ENCODE data around the gene BNIP1.

DNA sequence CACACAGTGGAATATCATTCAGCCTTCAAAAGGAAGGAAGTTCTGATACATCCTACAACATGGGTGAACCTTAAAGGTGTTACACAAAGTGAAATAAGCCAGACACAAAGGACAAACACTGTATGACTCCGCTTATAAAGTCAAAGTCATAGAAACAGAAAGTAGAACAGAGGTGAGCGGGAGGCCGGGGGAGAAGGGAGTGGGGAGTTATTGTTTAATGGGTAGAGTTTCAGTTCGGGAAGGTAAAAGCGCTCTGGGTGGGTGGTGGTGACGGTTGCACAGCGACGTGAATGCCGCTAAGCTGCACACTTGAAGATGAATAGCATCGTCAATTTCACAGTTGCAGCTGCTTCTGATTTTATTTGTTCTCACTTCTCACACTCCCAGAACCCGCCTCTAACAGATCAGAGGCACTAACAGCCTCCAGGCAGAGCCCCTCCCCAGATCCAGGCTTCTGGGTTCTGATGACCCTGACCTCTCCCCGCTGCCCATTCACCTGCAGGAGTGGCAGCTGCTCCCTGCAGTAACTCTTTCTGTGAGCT lies 34.1 kb downstream of the BNIP1 start:
- no peak for TF ChIP-seq BHLHE40 (IDR thresholded peaks at IDR 0.05; ENCODE audit: low read depth, low read length)
- no peak for TF ChIP-seq POLR2A (IDR thresholded peaks at IDR 0.05; ENCODE audit: low read depth, low read length)
- no peak for TF ChIP-seq CTCF (conservative IDR thresholded peaks at IDR 0.05; ENCODE audit: low read depth, low read length)
- TF ChIP-seq SMC3 (IDR thresholded peaks at IDR 0.05; ENCODE audit: low read depth, low read length): no peak
- TF ChIP-seq, protein P1, sequence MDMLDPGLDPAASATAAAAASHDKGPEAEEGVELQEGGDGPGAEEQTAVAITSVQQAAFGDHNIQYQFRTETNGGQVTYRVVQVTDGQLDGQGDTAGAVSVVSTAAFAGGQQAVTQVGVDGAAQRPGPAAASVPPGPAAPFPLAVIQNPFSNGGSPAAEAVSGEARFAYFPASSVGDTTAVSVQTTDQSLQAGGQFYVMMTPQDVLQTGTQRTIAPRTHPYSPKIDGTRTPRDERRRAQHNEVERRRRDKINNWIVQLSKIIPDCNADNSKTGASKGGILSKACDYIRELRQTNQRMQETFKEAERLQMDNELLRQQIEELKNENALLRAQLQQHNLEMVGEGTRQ (IDR thresholded peaks at IDR 0.05; ENCODE audit: low read depth, low read length): no peak
- TF ChIP-seq MXI1 (IDR thresholded peaks at IDR 0.05; ENCODE audit: borderline replicate concordance, low read depth, low read length): no peak
- no peak for TF ChIP-seq MAFK (IDR thresholded peaks at IDR 0.05; ENCODE audit: low read depth, low read length)
- no peak for TF ChIP-seq FOS (IDR thresholded peaks at IDR 0.05; ENCODE audit: low read depth, low read length)
- no peak for TF ChIP-seq RAD21 (IDR thresholded peaks at IDR 0.05; ENCODE audit: low read length)
